ENCODE results near the gene ARL2BP. TPM values are rescaled to one million over a fixed set of nuclear protein-coding genes. Genes with fewer than 3 reads are reported as not detected.

Gene ARL2BP
- total and polyA plus RNA-seq, 2 of the 13 experiments (the other 11 are each of a cell fraction or from before 2014, with no cell fraction given): 64.3 to 67.6 TPM

DNA sequence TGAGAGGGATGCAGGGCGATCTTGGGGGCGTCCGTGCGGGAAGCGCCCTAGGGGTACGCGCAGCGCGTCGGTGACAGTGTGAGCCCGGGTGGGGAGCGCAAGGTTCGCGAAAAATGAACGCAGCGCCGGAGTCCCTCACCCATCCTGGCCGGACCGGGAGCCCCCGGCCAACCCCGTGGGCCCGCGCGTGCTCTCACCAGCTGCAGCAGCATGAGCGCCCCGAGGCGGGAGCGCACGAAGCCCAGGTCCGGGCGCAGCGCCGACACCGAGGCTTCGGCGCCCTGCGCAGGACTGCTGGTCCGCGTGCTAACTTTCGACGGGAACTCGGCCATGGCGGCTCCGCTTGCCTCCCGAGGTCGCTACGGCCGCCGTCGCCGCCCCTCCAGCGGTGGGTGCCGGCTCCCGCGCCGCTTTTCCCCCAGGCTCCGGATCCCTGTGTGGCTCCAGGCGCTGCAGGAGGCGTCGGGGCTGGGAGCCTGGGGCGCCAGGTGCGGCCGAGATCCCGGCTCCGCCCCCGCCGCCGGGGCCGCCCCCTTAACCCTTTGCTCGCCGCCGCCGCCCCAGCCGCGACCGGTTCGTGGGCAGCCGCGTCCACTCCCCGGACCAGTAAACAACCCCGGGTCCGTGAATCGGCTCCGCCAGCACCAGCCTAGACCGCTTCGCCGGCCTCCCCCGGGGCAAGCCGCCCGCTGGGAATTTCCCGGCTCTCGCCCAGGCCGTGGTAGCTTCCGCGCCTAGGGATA, 39.3 kb downstream of the ARL2BP start, which contains the start of gene PLLP (continued):
- TF ChIP-seq, protein P1, sequence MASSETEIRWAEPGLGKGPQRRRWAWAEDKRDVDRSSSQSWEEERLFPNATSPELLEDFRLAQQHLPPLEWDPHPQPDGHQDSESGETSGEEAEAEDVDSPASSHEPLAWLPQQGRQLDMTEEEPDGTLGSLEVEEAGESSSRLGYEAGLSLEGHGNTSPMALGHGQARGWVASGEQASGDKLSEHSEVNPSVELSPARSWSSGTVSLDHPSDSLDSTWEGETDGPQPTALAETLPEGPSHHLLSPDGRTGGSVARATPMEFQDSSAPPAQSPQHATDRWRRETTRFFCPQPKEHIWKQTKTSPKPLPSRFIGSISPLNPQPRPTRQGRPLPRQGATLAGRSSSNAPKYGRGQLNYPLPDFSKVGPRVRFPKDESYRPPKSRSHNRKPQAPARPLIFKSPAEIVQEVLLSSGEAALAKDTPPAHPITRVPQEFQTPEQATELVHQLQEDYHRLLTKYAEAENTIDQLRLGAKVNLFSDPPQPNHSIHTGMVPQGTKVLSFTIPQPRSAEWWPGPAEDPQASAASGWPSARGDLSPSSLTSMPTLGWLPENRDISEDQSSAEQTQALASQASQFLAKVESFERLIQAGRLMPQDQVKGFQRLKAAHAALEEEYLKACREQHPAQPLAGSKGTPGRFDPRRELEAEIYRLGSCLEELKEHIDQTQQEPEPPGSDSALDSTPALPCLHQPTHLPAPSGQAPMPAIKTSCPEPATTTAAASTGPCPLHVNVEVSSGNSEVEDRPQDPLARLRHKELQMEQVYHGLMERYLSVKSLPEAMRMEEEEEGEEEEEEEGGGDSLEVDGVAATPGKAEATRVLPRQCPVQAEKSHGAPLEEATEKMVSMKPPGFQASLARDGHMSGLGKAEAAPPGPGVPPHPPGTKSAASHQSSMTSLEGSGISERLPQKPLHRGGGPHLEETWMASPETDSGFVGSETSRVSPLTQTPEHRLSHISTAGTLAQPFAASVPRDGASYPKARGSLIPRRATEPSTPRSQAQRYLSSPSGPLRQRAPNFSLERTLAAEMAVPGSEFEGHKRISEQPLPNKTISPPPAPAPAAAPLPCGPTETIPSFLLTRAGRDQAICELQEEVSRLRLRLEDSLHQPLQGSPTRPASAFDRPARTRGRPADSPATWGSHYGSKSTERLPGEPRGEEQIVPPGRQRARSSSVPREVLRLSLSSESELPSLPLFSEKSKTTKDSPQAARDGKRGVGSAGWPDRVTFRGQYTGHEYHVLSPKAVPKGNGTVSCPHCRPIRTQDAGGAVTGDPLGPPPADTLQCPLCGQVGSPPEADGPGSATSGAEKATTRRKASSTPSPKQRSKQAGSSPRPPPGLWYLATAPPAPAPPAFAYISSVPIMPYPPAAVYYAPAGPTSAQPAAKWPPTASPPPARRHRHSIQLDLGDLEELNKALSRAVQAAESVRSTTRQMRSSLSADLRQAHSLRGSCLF (CRISPR knock-in tag; IDR thresholded peaks at IDR 0.05; ENCODE audit: borderline replicate concordance): peak; percentile 88
- TF ChIP-seq ZUFSP (CRISPR knock-in tag; IDR thresholded peaks at IDR 0.05; ENCODE audit: borderline replicate concordance): no peak
- peak; percentile 63 for TF ChIP-seq ZNF629 (CRISPR knock-in tag; conservative IDR thresholded peaks at IDR 0.05)
- TF ChIP-seq, protein P2, sequence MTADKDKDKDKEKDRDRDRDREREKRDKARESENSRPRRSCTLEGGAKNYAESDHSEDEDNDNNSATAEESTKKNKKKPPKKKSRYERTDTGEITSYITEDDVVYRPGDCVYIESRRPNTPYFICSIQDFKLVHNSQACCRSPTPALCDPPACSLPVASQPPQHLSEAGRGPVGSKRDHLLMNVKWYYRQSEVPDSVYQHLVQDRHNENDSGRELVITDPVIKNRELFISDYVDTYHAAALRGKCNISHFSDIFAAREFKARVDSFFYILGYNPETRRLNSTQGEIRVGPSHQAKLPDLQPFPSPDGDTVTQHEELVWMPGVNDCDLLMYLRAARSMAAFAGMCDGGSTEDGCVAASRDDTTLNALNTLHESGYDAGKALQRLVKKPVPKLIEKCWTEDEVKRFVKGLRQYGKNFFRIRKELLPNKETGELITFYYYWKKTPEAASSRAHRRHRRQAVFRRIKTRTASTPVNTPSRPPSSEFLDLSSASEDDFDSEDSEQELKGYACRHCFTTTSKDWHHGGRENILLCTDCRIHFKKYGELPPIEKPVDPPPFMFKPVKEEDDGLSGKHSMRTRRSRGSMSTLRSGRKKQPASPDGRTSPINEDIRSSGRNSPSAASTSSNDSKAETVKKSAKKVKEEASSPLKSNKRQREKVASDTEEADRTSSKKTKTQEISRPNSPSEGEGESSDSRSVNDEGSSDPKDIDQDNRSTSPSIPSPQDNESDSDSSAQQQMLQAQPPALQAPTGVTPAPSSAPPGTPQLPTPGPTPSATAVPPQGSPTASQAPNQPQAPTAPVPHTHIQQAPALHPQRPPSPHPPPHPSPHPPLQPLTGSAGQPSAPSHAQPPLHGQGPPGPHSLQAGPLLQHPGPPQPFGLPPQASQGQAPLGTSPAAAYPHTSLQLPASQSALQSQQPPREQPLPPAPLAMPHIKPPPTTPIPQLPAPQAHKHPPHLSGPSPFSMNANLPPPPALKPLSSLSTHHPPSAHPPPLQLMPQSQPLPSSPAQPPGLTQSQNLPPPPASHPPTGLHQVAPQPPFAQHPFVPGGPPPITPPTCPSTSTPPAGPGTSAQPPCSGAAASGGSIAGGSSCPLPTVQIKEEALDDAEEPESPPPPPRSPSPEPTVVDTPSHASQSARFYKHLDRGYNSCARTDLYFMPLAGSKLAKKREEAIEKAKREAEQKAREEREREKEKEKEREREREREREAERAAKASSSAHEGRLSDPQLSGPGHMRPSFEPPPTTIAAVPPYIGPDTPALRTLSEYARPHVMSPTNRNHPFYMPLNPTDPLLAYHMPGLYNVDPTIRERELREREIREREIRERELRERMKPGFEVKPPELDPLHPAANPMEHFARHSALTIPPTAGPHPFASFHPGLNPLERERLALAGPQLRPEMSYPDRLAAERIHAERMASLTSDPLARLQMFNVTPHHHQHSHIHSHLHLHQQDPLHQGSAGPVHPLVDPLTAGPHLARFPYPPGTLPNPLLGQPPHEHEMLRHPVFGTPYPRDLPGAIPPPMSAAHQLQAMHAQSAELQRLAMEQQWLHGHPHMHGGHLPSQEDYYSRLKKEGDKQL (CRISPR knock-in tag; IDR thresholded peaks at IDR 0.05; ENCODE audit: low read depth): no peak
- TF ChIP-seq, protein P3, sequence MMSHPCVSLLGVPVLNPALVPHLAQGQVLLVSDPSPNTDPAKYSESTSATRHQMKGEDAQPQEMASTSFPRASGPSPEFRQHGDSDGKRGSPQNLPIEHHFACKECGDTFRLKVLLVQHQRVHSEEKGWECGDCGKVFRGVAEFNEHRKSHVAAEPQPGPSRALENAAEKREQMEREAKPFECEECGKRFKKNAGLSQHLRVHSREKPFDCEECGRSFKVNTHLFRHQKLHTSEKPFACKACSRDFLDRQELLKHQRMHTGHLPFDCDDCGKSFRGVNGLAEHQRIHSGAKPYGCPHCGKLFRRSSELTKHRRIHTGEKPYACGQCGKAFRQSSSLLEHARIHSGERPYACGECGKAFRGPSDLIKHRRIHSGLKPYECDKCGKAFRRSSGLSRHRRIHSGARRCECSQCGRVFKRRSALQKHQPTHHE (CRISPR knock-in tag; IDR thresholded peaks at IDR 0.05; ENCODE audit: borderline replicate concordance): peak; percentile 77
- peak; percentile 98 for TF ChIP-seq ATF7-NPFF (CRISPR knock-in tag; IDR thresholded peaks at IDR 0.05; ENCODE audit: low read depth)
- TF ChIP-seq RORA (CRISPR knock-in tag; IDR thresholded peaks at IDR 0.05): no peak
- TF ChIP-seq BRCA1 (CRISPR knock-in tag; IDR thresholded peaks at IDR 0.05): peak; percentile 42; the same call in 1 of the 2 replicates
- TF ChIP-seq, protein P4, sequence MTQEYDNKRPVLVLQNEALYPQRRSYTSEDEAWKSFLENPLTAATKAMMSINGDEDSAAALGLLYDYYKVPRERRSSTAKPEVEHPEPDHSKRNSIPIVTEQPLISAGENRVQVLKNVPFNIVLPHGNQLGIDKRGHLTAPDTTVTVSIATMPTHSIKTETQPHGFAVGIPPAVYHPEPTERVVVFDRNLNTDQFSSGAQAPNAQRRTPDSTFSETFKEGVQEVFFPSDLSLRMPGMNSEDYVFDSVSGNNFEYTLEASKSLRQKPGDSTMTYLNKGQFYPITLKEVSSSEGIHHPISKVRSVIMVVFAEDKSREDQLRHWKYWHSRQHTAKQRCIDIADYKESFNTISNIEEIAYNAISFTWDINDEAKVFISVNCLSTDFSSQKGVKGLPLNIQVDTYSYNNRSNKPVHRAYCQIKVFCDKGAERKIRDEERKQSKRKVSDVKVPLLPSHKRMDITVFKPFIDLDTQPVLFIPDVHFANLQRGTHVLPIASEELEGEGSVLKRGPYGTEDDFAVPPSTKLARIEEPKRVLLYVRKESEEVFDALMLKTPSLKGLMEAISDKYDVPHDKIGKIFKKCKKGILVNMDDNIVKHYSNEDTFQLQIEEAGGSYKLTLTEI (CRISPR knock-in tag; conservative IDR thresholded peaks at IDR 0.05): no peak
